K562 (cell line): Measurements from ENCODE around the gene SRMS. TPM values are rescaled to one million over a fixed set of nuclear protein-coding genes. Genes with fewer than 3 reads are reported as not detected.

ENCODE experiments used
- ATF7 ChIP-seq: fragments of 450-650 bp; IDR thresholded peaks from 2 replicates; pipeline ENCODE4 v1.7.1; 2014; ENCODE audit warnings: mild to moderate bottlenecking, moderate library complexity
- CBX1 ChIP-seq: sonication (generic); IDR thresholded peaks from 2 replicates; pipeline ENCODE4 v1.6.1; 2016; ENCODE audit warnings: antibody characterized with exemption, low read depth, mild to moderate bottlenecking
- ELF1 ChIP-seq: fragments of 200-800 bp; sonication (Bioruptor generic); IDR thresholded peaks from 2 replicates; pipeline ENCODE4 v1.6.1; 2016; ENCODE audit warnings: missing genetic modification characterization, missing compliant biosample characterization
- HMGN3 ChIP-seq: IDR thresholded peaks from 2 replicates; pipeline ENCODE4 v1.6.1; 2011; ENCODE audit warnings: borderline replicate concordance, low read depth, mild to moderate bottlenecking, mixed read lengths, low read length; ENCODE audit not compliant: insufficient read length; ENCODE audit errors: extremely low read depth
- HOXB6 ChIP-seq: fragments of 250-450 bp; sonication (Bioruptor Pico); IDR thresholded peaks from 2 replicates; pipeline ENCODE4 v1.5.1; 2022; ENCODE audit warnings: mild to moderate bottlenecking, borderline replicate concordance
- KHSRP ChIP-seq: fragments of 450-650 bp; IDR thresholded peaks from 2 replicates; pipeline ENCODE4 v1.6.1; 2017
- KLF13 ChIP-seq: fragments of 450-650 bp; IDR thresholded peaks from 2 replicates; pipeline ENCODE4 v1.6.1; 2016; ENCODE audit warnings: missing genetic modification characterization, low read depth, mild to moderate bottlenecking, missing compliant biosample characterization, moderate library complexity, borderline replicate concordance
- MEIS2 ChIP-seq: fragments of 450-650 bp; IDR thresholded peaks from 2 replicates; pipeline ENCODE4 v1.6.1; 2014; ENCODE audit warnings: mild to moderate bottlenecking; ENCODE audit not compliant: partially characterized antibody
- MYC ChIP-seq, 2 experiments: fragments of 250-450 bp in 1 of 2; sonication (Bioruptor Pico) in 1 of 2; IDR thresholded peaks; 2 replicates each; pipeline versions ENCODE4 v1.5.1 to v1.6.1; 2012 to 2021; ENCODE audit warnings: low read depth in 2 of 2, borderline replicate concordance in 1 of 2, improper control_type of control experiment in 1 of 2, low read length in 1 of 2, mild to moderate bottlenecking in 1 of 2, moderate library complexity in 1 of 2
- NFE2L1 ChIP-seq: fragments of 450-650 bp; IDR thresholded peaks from 2 replicates; pipeline ENCODE4 v1.6.1; 2016; ENCODE audit warnings: missing genetic modification characterization, low read depth, mild to moderate bottlenecking, missing compliant biosample characterization, moderate library complexity, borderline replicate concordance
- POLR2B ChIP-seq: fragments of 450-650 bp; IDR thresholded peaks from 2 replicates; pipeline ENCODE4 v1.6.1; 2018; ENCODE audit warnings: low read depth; ENCODE audit not compliant: partially characterized antibody
- PTTG1 ChIP-seq: fragments of 450-650 bp; IDR thresholded peaks from 2 replicates; pipeline ENCODE4 v1.6.1; 2016; ENCODE audit warnings: low read depth, mild to moderate bottlenecking, missing genetic modification characterization, missing compliant biosample characterization
- RBM22 ChIP-seq: fragments of 200-400 bp; formaldehyde crosslinking; IDR thresholded peaks from 2 replicates; pipeline ENCODE4 v1.6.1; 2018; ENCODE audit warnings: low read length, low read depth; ENCODE audit not compliant: poor library complexity, severe bottlenecking
- SRSF7 ChIP-seq: fragments of 200-400 bp; formaldehyde crosslinking; optimal IDR thresholded peaks from 2 replicates; pipeline ENCODE3; 2017; ENCODE audit warnings: mild to moderate bottlenecking, low read depth, low read length
- TAF9B ChIP-seq: fragments of 450-650 bp; IDR thresholded peaks from 2 replicates; pipeline ENCODE4 v1.6.1; 2018; ENCODE audit warnings: mild to moderate bottlenecking; ENCODE audit not compliant: partially characterized antibody
- ZBTB7A ChIP-seq: IDR thresholded peaks from 2 replicates; pipeline ENCODE4 v1.6.1; 2011; ENCODE audit warnings: low read depth, mild to moderate bottlenecking, low read length, moderate library complexity, borderline replicate concordance; ENCODE audit not compliant: control insufficient read depth
- ZNF445 ChIP-seq: fragments of 250-450 bp; sonication (Bioruptor Pico); IDR thresholded peaks from 2 replicates; pipeline ENCODE4 v1.4.0; 2020; ENCODE audit warnings: low read depth, mild to moderate bottlenecking, moderate library complexity
- ZNF764 ChIP-seq: fragments of 250-450 bp; sonication (Bioruptor Pico); IDR thresholded peaks from 2 replicates; pipeline ENCODE4 v1.4.0; 2020; ENCODE audit warnings: low read depth, mild to moderate bottlenecking, moderate library complexity
- ZNF766 ChIP-seq: fragments of 200-800 bp; sonication (Bioruptor generic); conservative IDR thresholded peaks from 2 replicates; pipeline ENCODE4 v1.6.1; 2016; ENCODE audit warnings: missing genetic modification characterization, missing compliant biosample characterization
- polyA plus RNA-seq, 8 experiments: library from polyadenylated mRNA; depleted of rRNA in 4 of 8; stranded (reverse) in 5 of 8; unstranded in 3 of 8; fragments of >200 nt; fragmentation: Nextera tagmentation in 2 of 8; fragmentation: Illumina TruSeq in 1 of 8; extraction: Ambion mirVana in 2 of 8; extraction: Trizol in 1 of 8; gene quantifications; 2 replicates each; pipeline versions ENCODE4 v1.2.1 to v1.2.3, GENCODE V29; 2011 to 2014; ENCODE audit warnings: inconsistent platforms in 1 of 8, missing spikeins in 1 of 8
- total RNA-seq, 7 experiments: library from RNA; depleted of rRNA in 6 of 7; stranded (reverse); fragments of >200 nt in 6 of 7; fragmentation: Illumina TruSeq in 2 of 7; extraction: Trizol in 2 of 7; gene quantifications; 2 replicates each; pipeline versions ENCODE4 v1.2.1 to v1.2.3, GENCODE V29; 2011 to 2021; ENCODE audit warnings: low replicate concordance in 1 of 7
- TF ChIP-seq, protein P1 (sequence below): sonication (generic); formaldehyde crosslinking; IDR thresholded peaks from 2 replicates; pipeline ENCODE4 v1.8.0; 2022; ENCODE audit warnings: missing genetic modification reagents, mild to moderate bottlenecking, moderate library complexity, borderline replicate concordance
- TF ChIP-seq, protein P2 (sequence below): fragments of 450-650 bp; formaldehyde crosslinking; IDR thresholded peaks from 2 replicates; pipeline ENCODE4 v1.4.0; 2022; ENCODE audit warnings: mild to moderate bottlenecking, moderate library complexity
- TF ChIP-seq, protein P3 (sequence below): fragments of 450-650 bp; IDR thresholded peaks from 2 replicates; pipeline ENCODE4 v1.6.1; 2018; ENCODE audit not compliant: partially characterized antibody

The SRMS gene
- total and polyA plus RNA-seq, 9 of the 15 experiments (the other 6 are each of a cell fraction or from before 2014, with no cell fraction given), result 0.07 TPM; not detected in 8

DNA sequence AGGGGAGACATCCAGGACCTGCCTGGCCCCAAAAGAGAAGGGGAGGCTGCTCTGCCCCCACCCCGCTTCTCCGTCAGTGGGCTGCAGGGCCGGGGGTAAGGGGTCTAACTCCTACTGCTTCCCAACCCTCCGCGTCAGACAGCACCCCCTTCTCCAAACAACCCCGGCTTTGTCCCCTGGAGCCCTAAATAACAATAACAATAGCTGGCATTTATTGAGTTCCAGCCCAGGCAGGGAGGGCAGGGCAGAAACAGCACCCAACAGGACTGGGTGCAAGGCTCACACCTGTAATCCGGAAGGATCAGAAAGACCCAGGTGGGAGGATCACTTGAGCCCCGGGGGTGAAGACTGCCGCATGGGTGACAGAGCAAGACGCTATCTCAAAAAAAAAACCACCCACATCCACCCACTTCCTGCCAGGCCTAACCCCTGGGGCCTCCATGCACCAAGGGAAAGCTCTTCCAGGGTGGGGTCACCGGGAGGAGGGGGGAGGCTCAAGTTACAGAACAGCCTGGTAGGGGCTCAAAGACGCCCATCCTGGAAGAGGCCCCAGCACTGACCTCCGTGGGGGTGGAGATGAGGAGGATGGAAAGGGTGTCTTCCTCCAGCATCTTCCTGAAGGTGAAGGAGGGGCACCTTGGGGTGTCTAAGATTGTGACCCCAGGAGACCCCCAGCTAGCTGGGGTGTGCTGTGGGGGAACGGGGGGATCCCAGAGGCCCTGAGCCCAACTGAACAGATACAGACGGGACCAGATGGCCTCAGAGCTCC, 5.1 kb upstream of the SRMS start (continued):
- TF ChIP-seq, protein P1, sequence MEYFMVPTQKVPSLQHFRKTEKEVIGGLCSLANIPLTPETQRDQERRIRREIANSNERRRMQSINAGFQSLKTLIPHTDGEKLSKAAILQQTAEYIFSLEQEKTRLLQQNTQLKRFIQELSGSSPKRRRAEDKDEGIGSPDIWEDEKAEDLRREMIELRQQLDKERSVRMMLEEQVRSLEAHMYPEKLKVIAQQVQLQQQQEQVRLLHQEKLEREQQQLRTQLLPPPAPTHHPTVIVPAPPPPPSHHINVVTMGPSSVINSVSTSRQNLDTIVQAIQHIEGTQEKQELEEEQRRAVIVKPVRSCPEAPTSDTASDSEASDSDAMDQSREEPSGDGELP (CRISPR knock-in tag), result peak; percentile 26
- TF ChIP-seq, protein P2, sequence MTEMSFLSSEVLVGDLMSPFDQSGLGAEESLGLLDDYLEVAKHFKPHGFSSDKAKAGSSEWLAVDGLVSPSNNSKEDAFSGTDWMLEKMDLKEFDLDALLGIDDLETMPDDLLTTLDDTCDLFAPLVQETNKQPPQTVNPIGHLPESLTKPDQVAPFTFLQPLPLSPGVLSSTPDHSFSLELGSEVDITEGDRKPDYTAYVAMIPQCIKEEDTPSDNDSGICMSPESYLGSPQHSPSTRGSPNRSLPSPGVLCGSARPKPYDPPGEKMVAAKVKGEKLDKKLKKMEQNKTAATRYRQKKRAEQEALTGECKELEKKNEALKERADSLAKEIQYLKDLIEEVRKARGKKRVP (CRISPR knock-in tag), result no peak
- TF ChIP-seq RBM22 (no peak), ZNF445 (CRISPR knock-in tag) (no peak), MEIS2 (no peak), ZNF764 (CRISPR knock-in tag) (no peak), ELF1 (tag) (peak; percentile 54), POLR2B (no peak), TAF9B (no peak), KLF13 (tag) (no peak), ATF7 (no peak), KHSRP (no peak), CBX1 (no peak), HMGN3 (no peak), SRSF7 (no peak), ZNF766 (CRISPR knock-in tag) (0 out of 2 replicates have a peak, but pooled peaks have one; percentile 42), MYC (IDR thresholded peaks at IDR 0.05; ENCODE audit: low read depth, low read length) (peak; percentile 49; the same call in 1 of the 2 replicates), MYC (CRISPR knock-in tag; IDR thresholded peaks at IDR 0.05; ENCODE audit: borderline replicate concordance, low read depth) (no peak), PTTG1 (tag) (no peak), NFE2L1 (tag) (no peak), ZBTB7A (peak; percentile 63; the same call in 1 of the 2 replicates), HOXB6 (no peak)
- TF ChIP-seq, protein P3, sequence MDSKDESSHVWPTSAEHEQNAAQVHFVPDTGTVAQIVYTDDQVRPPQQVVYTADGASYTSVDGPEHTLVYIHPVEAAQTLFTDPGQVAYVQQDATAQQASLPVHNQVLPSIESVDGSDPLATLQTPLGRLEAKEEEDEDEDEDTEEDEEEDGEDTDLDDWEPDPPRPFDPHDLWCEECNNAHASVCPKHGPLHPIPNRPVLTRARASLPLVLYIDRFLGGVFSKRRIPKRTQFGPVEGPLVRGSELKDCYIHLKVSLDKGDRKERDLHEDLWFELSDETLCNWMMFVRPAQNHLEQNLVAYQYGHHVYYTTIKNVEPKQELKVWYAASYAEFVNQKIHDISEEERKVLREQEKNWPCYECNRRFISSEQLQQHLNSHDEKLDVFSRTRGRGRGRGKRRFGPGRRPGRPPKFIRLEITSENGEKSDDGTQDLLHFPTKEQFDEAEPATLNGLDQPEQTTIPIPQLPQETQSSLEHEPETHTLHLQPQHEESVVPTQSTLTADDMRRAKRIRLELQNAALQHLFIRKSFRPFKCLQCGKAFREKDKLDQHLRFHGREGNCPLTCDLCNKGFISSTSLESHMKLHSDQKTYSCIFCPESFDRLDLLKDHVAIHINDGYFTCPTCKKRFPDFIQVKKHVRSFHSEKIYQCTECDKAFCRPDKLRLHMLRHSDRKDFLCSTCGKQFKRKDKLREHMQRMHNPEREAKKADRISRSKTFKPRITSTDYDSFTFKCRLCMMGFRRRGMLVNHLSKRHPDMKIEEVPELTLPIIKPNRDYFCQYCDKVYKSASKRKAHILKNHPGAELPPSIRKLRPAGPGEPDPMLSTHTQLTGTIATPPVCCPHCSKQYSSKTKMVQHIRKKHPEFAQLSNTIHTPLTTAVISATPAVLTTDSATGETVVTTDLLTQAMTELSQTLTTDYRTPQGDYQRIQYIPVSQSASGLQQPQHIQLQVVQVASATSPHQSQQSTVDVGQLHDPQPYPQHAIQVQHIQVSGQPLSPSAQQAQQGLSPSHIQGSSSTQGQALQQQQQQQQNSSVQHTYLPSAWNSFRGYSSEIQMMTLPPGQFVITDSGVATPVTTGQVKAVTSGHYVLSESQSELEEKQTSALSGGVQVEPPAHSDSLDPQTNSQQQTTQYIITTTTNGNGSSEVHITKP, result peak; percentile 3
